Calu3 (cell line): ENCODE data around the gene MSI1. TPM values are rescaled to one million over a fixed set of nuclear protein-coding genes. Genes with fewer than 3 reads are reported as not detected.

ENCODE experiments used
- BruUV-seq: library from RNA; stranded (reverse); fragments of 400-500 nt; replicated peaks from 2 replicates; lab custom pipeline; 2021; lab: Mats Ljungman, UMichigan
- CTCF ChIA-PET: fragments of 300-600 bp; sonication (Branson Sonifier 250); formaldehyde crosslinking; loops from one replicate; lab custom pipeline; 2022; ENCODE audit warnings: antibody characterized with exemption; lab: Charles Lee
- DNase-seq: peaks from one replicate; pipeline ENCODE4 v3.0.0; 2022
- H3K27ac Mint-ChIP-seq: one replicate; pipeline ENCODE4 v1.8.0; 2022; ENCODE audit warnings: mixed read lengths; ENCODE audit not compliant: unreplicated experiment
- H3K27me3 Mint-ChIP-seq: one replicate; pipeline ENCODE4 v1.8.0; 2022; ENCODE audit warnings: mixed read lengths; ENCODE audit not compliant: unreplicated experiment
- H3K36me3 Mint-ChIP-seq: one replicate; pipeline ENCODE4 v1.8.0; 2022; ENCODE audit warnings: mild to moderate bottlenecking, moderate library complexity, mixed read lengths; ENCODE audit not compliant: insufficient read depth, unreplicated experiment
- H3K4me1 Mint-ChIP-seq: one replicate; pipeline ENCODE4 v1.8.0; 2022; ENCODE audit warnings: mild to moderate bottlenecking, low read depth, mixed read lengths; ENCODE audit not compliant: unreplicated experiment
- H3K4me3 Mint-ChIP-seq: one replicate; pipeline ENCODE4 v1.8.0; 2022; ENCODE audit warnings: mild to moderate bottlenecking, low read depth, moderate library complexity, mixed read lengths; ENCODE audit not compliant: unreplicated experiment
- H3K9me3 Mint-ChIP-seq: one replicate; pipeline ENCODE4 v1.8.0; 2022; ENCODE audit warnings: low read depth, mixed read lengths; ENCODE audit not compliant: unreplicated experiment
- CTCF ChIP-seq: fragments of 200-600 bp; IDR thresholded peaks from one replicate; pipeline ENCODE4 v1.8.0; 2022; ENCODE audit warnings: antibody characterized with exemption; ENCODE audit not compliant: unreplicated experiment
- intact Hi-C: fragments of 100-400 bp; cut with micrococcal nuclease; formaldehyde crosslinking; loops from one replicate; pipeline ENCODE4 v1.10.0; 2022; ENCODE audit not compliant: unreplicated experiment
- total RNA-seq: library from RNA; stranded (reverse); gene quantifications from 2 replicates; pipeline ENCODE4 v1.2.3, GENCODE V29; 2022

MSI1 gene
- total RNA-seq, 1 experiment from 2014 or later, result 1.4 TPM

GRCh38 chr12:120359128-120359527 is 9.8 kb downstream of the MSI1 start:
- BruUV-seq, result no TSS peak
- Mint-ChIP-seq H3K4me3 (no peak overlapping the region), H3K4me1 (peaks cover 13% of the 10 kb centered on the region), H3K27ac (no peak overlapping the region), H3K9me3 (no peaks in the 10 kb centered on the region), H3K27me3 (peaks cover 21% of the 10 kb centered on the region), H3K36me3 (peaks cover 5% of the 10 kb centered on the region)
- intact Hi-C loops, result loop anchor here (5.0 kb wide), 1 partner anchor 38 kb away; no protein-coding TSS in a partner anchor
- CTCF ChIA-PET, result no interaction called here
- no peak for DNase-seq
- TF ChIP-seq CTCF, result no peak

DNA sequence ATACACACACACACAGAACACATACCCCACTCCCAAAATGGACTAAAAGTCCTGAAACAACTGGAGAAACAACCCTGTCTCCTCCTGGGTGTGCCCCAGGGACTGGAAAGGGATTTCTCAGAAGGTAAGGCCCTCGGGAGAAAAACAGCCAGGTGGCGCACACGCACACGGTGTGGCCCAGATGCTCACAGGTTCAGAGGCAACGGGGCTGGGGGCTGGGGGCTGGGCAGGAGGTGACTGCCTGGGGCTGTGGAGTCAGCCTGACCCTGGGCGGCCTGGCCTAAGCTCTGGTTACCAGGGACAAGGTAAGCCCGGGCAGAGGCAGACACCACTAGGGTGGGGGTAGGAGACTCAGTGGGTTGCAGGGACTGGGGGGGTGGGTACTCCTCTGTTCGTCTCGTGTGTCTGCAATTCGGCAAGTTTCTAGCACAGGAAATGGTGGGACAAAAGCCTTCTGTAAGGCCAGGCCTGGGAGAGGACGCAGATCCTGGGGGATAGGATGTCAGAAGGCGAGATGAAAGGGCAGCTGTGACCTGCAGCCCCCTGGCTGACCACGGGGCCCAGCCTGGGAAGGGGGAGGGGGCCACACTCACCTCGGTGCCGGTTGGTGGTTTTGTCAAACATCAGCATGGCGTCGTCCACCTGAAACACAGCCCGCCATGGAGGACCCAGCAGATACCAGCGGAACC is 10.4 kb downstream of the MSI1 start:
- Mint-ChIP-seq H3K4me1 (peaks cover 13% of the 10 kb centered on the region), H3K27me3 (peaks cover 27% of the 10 kb centered on the region), H3K36me3 (peaks cover 5% of the 10 kb centered on the region), H3K4me3 (no peak overlapping the region), H3K9me3 (no peaks in the 10 kb centered on the region), H3K27ac (no peak overlapping the region)
- intact Hi-C loops, result loop anchor here (5.0 kb wide), 1 partner anchor 39 kb away; no protein-coding TSS in a partner anchor
- no TSS peak for BruUV-seq
- CTCF ChIA-PET, result no interaction called here
- no peak for TF ChIP-seq CTCF
- no peak for DNase-seq

DNA sequence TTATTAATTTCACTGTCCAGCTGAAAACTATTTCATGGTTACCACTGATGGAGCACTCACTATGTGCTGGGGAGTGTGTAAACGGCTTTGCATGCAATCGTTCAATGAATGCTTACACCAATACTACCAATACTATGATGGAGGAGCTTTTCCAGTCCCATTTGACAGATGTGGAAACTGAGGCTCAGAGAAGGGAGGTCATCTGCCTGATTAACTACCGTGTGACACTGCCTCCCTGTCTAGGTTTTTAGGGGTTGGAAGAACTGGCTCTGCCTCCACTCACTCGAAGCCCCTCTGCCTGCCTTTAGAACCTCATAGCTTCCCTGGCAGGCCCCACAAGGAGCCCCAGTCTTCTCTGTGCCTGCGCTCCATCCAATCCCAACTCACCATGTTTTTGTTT is 11.9 kb downstream of the MSI1 start:
- intact Hi-C loops, result loop anchor here (5.0 kb wide), 1 partner anchor 40 kb away; no protein-coding TSS in a partner anchor
- Mint-ChIP-seq H3K4me3 (no peak overlapping the region), H3K9me3 (no peaks in the 10 kb centered on the region), H3K27ac (no peak overlapping the region), H3K27me3 (peaks cover 37% of the 10 kb centered on the region), H3K4me1 (peaks cover 13% of the 10 kb centered on the region), H3K36me3 (peaks cover 5% of the 10 kb centered on the region)
- BruUV-seq, result no TSS peak
- no peak for TF ChIP-seq CTCF
- DNase-seq, result no peak
- CTCF ChIA-PET, result interaction anchor here (1.1 to 1.4 kb wide), 2 partner anchors 73 to 129 kb away, joined by 4 to 8 read pairs; no protein-coding TSS in a partner anchor

DNA sequence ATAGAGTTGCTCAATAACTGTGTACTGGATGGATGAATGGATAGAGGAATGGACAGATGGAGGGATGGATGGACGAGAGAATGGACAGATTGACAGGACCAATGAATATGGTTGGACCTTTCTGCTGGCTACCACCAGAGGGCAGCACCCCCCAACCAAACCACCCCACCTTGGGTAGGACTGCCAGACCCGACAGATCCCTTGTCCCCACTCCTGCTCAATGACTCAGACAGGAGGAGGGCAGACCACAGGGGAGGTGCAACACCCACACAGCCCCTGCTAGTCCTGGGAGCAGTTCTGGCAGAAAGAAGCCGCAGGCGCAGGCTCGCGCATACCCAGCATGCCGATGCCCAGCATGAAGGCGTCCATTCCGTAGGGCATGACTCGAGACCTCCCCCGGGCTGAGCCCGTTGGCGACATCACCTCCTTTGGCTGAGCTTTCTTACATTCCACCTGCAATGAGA is 12.4 kb downstream of the MSI1 start:
- intact Hi-C loops, result loop anchor here (1.0 to 5.0 kb wide), 2 partner anchors 41 to 74 kb away; no protein-coding TSS in a partner anchor

More for the DNA sequence above, 12.4 kb downstream of the MSI1 start:
- Mint-ChIP-seq H3K27me3 (peaks cover 41% of the 10 kb centered on the region), H3K36me3 (peaks cover 5% of the 10 kb centered on the region), H3K9me3 (no peaks in the 10 kb centered on the region), H3K27ac (no peak overlapping the region), H3K4me1 (peaks cover 13% of the 10 kb centered on the region), H3K4me3 (no peak overlapping the region)
- DNase-seq, result peak; percentile 95
- BruUV-seq, result no TSS peak
- TF ChIP-seq CTCF, result peak; percentile 89
- CTCF ChIA-PET, result interaction anchor here (1.1 to 1.4 kb wide), 2 partner anchors 74 to 128 kb away, joined by 4 to 8 read pairs; no protein-coding TSS in a partner anchor
